Vagina (tissue), 2 donors: Measurements from ENCODE around the gene ALDOC. TPM values are rescaled to one million over a fixed set of nuclear protein-coding genes. Genes with fewer than 3 reads are reported as not detected.
"Not testable (repeated sequence)": the region's sequence is repeated elsewhere in the genome, so short reads cannot be mapped to it uniquely, and the experiment has no call there.

ENCODE experiments used
- DNase-seq, 2 donors: peaks; one replicate each; pipeline ENCODE4 v3.0.0-alpha.2; 2017; ENCODE audit errors: extremely low spot score in 2 of 2
- H3K27ac ChIP-seq: fragments of 200-600 bp; sonication (generic); one replicate; pipeline ENCODE4 v1.5.1; 2019
- H3K27me3 ChIP-seq: fragments of 200-600 bp; sonication (generic); one replicate; pipeline ENCODE4 v1.5.1; 2019
- H3K36me3 ChIP-seq, 2 donors: fragments of 200-600 bp; sonication (generic); one replicate each; pipeline ENCODE4 v1.5.1; 2017 to 2019
- H3K4me1 ChIP-seq: fragments of 200-600 bp; sonication (generic); one replicate; pipeline ENCODE4 v1.5.1; 2019
- H3K4me3 ChIP-seq, 2 donors: fragments of 200-600 bp; sonication (generic); 1 replicate in 1 of 2; 2 replicates in 1 of 2; pipeline ENCODE4 v1.5.1; 2016 to 2019
- H3K9me3 ChIP-seq: fragments of 200-600 bp; sonication (generic); one replicate; pipeline ENCODE4 v1.5.1; 2019
- CTCF ChIP-seq, 3 experiments: fragments of 450-650 bp in 2 of 3; fragments of 200-600 bp in 1 of 3; sonication (generic) in 1 of 3; IDR thresholded peaks; one replicate each; pipeline ENCODE4 v1.5.1; 2017 to 2019; ENCODE audit warnings: antibody characterized with exemption in 3 of 3, mild to moderate bottlenecking in 2 of 3, moderate library complexity in 2 of 3
- POLR2A ChIP-seq, 2 donors: fragments of 450-650 bp; IDR thresholded peaks; one replicate each; pipeline ENCODE4 v1.6.1; 2017; ENCODE audit warnings: antibody characterized with exemption in 2 of 2, mild to moderate bottlenecking in 2 of 2, moderate library complexity in 2 of 2
- POLR2AphosphoS5 ChIP-seq, 2 donors: sonication (generic); formaldehyde crosslinking; IDR thresholded peaks; one replicate each; pipeline ENCODE4 v1.9.0; 2017; ENCODE audit warnings: antibody characterized with exemption in 2 of 2, mild to moderate bottlenecking in 2 of 2, low read depth in 1 of 2; ENCODE audit not compliant: insufficient read depth in 1 of 2
- intact Hi-C: fragments of 100-400 bp; cut with DNase I; formaldehyde crosslinking; loops from one replicate; pipeline ENCODE4 v1.15.1; 2023
- total RNA-seq: library from RNA; depleted of rRNA; stranded (reverse); fragments of >200 nt; gene quantifications from one replicate; pipeline ENCODE4 v1.2.3, GENCODE V29; 2016

ALDOC gene
- total RNA-seq, 1 donor from 2014 or later = 20.1 TPM

- TF ChIP-seq CTCF (IDR thresholded peaks at IDR 0.05) (peak; percentile 9 to 39 (median 26)), POLR2A (IDR thresholded peaks at IDR 0.05) (no peak)
- intact Hi-C loops = loop anchor here (10.0 kb wide), 1 partner anchor 118 kb away; no protein-coding TSS in a partner anchor
- no peak overlapping the region for H3K4me3 ChIP-seq
- no peaks in the 10 kb centered on the region for H3K4me1 ChIP-seq
- no peaks in the 10 kb centered on the region for H3K27me3 ChIP-seq
- no peaks in the 10 kb centered on the region for H3K9me3 ChIP-seq
- peaks cover 4 to 47% of the 10 kb centered on the region in 2 donors for H3K36me3 ChIP-seq
- no peak overlapping the region for H3K27ac ChIP-seq
- DNase-seq = no peak
Measured at GRCh38 chr17:28612936-28613872, 36.5 kb upstream of the ALDOC start.

GRCh38 chr17:28612531-28612930 lies 35.8 kb upstream of the ALDOC start:
- Histone ChIP-seq H3K4me3 (no peak overlapping the region), H3K27ac (no peak overlapping the region), H3K36me3 (peaks cover 4 to 40% of the 10 kb centered on the region in 2 donors), H3K9me3 (no peaks in the 10 kb centered on the region), H3K4me1 (no peaks in the 10 kb centered on the region), H3K27me3 (no peaks in the 10 kb centered on the region)
- DNase-seq = no peak
- TF ChIP-seq POLR2AphosphoS5 (IDR thresholded peaks at IDR 0.05; ENCODE audit: insufficient read depth in 1 of 2, low read depth in 1 of 2) (no peak), POLR2A (IDR thresholded peaks at IDR 0.05) (no peak), CTCF (IDR thresholded peaks at IDR 0.05) (no peak)
- intact Hi-C loops = loop anchor here (10.0 kb wide), 1 partner anchor 118 kb away; no protein-coding TSS in a partner anchor

DNA sequence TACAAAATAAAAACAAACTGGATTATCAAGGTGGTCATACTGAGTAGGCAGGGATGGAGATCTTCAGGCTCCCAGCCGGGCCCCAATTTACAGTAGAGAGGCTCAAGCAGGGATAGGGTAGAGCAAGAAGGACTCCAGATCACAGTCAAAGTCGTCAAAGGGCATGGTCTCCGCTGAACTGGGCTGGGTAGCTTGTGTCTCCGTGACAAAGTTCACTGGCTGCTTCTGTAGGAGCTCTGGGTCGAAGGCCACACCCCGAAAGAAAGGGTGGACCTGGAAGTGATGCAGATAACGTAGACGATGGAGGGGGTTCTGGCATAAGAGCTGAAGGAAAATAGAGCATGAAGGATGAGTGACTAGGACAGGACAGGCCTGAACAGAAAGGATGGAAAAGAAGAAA lies 33.7 kb upstream of the ALDOC start:
- DNase-seq = no peak
- intact Hi-C loops = loop anchor here (10.0 kb wide), 1 partner anchor 116 kb away; no protein-coding TSS in a partner anchor
- Histone ChIP-seq H3K27me3 (no peaks in the 10 kb centered on the region), H3K27ac (no peak overlapping the region), H3K4me1 (no peaks in the 10 kb centered on the region), H3K9me3 (no peaks in the 10 kb centered on the region), H3K4me3 (no peak overlapping the region), H3K36me3 (peaks cover 0 to 19% of the 10 kb centered on the region in 2 donors)
- TF ChIP-seq CTCF (IDR thresholded peaks at IDR 0.05) (no peak), POLR2A (IDR thresholded peaks at IDR 0.05) (no peak), POLR2AphosphoS5 (IDR thresholded peaks at IDR 0.05; ENCODE audit: insufficient read depth in 1 of 2, low read depth in 1 of 2) (no peak)

- H3K27me3 ChIP-seq, H3K9me3 ChIP-seq, H3K4me3 ChIP-seq, H3K27ac ChIP-seq, DNase-seq, intact Hi-C loops, H3K36me3 ChIP-seq: not testable (repeated sequence)
- peaks cover 11% of the 10 kb centered on the region for H3K4me1 ChIP-seq
Measured at GRCh38 chr17:28604031-28604430, 27.3 kb upstream of the ALDOC start.

DNA sequence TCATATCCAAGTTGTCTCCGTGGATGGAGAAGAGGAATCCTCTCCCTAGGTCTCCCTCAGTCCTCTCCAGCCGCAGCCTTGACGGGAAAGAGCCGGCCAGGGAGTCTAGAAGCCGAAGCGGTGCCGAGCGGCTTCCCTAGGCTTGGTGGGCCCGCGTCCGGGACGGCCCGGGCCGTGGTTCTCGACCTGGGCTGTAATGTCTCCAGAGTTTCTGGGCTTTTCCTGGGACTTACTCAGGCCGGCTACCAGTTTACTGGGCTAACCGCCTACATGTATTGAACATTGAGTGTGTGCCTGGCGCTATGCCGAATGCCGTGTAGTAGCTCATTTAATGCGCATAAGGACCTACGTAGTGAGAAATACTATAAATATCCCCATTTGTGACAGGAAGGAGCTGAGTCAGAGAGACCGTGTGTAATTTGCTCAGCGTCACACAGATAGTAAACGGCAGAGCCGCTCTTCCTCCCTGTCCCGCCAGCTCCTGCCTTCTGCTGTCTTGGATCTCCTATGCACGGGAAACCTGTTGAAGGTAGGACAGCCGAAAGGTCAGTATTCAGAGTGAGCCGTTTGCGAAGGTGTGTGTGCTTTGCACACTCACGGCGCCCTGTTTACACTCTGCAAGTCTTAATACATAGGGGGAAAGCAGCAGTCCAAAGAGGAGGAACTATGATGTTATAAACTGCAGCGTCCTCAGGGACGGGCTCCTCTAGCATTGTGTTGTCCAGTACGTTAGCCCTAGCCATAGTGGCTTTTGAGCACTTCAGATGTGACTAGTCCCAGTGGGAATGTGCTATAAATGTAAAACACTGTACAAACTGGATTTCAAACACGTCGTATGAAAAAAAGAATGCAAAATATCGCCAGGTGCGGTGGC lies 22.9 kb upstream of the ALDOC start:
- no peaks in the 10 kb centered on the region for H3K36me3 ChIP-seq
- peak overlapping the region; percentile 57 to 67 for H3K4me3 ChIP-seq
- peak in 1 of 2 donors; percentile 90 for DNase-seq
- TF ChIP-seq POLR2AphosphoS5 (IDR thresholded peaks at IDR 0.05; ENCODE audit: insufficient read depth in 1 of 2, low read depth in 1 of 2) = peak; percentile 33 to 88
- no peak for TF ChIP-seq POLR2A (IDR thresholded peaks at IDR 0.05)
- TF ChIP-seq CTCF (IDR thresholded peaks at IDR 0.05) = no peak
- peaks cover 22% of the 10 kb centered on the region for H3K4me1 ChIP-seq
- H3K27me3 ChIP-seq = no peaks in the 10 kb centered on the region
- H3K27ac ChIP-seq = peak overlapping the region; percentile 96
- intact Hi-C loops = no loop called here
- no peaks in the 10 kb centered on the region for H3K9me3 ChIP-seq
